Fibroblast of peridontal ligament (primary cell): ENCODE results near the gene MUC5AC.
A peak's percentile ranks its signal among the peaks of the same experiment; 100 is the strongest.

ENCODE experiments used
- DNase-seq: peaks from one replicate; pipeline ENCODE4 v3.0.0-alpha.2; 2010; ENCODE audit errors: extremely low read depth

MUC5AC gene

DNA sequence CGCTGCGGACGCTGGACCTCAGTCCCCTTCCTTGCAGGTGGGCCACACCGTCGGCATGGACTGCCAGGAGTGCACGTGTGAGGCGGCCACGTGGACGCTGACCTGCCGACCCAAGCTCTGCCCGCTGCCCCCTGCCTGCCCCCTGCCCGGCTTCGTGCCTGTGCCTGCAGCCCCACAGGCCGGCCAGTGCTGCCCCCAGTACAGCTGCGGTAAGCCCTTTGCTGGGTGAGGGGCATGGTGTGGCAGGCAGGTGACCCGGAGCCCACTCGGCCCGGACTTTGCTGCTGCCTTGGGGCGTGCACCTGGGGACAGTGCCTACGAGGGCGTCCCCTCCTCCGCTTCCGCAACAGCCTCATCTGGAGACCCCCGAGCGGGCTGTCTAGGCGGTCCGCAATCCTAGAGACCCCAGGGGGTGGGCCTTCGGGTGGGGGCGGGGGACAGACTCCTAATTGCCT is 39.7 kb downstream of the MUC5AC start:
- DNase-seq = no peak

DNA sequence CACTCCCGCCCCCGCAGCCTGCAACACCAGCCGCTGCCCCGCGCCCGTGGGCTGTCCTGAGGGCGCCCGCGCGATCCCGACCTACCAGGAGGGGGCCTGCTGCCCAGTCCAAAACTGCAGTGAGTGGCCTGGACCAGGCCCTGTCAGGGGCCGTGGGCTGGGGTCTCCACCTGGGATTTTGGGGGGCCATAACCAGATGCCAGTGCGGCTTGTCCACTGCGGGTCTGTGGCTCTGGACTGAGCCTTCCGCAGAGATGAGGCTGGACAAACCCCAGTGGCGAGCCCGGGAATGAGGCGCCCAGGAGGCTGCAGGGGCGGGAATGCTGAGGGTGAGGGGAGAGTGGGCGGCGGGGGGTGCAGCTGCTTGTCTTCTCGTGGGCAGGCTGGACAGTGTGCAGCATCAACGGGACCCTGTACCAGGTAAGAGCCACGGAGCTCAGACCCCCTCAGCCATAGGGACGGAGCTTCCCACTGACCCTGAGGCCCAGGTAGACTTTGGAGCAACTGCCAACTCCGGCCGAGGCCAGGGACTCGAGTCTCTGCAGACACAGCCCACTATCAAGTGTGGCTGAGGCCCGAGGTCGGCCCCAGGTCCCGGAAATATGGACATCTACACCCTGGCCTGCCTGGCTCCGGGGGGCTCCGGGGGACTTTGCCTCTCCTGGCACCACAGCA is 40.3 kb downstream of the MUC5AC start:
- DNase-seq = no peak

DNA sequence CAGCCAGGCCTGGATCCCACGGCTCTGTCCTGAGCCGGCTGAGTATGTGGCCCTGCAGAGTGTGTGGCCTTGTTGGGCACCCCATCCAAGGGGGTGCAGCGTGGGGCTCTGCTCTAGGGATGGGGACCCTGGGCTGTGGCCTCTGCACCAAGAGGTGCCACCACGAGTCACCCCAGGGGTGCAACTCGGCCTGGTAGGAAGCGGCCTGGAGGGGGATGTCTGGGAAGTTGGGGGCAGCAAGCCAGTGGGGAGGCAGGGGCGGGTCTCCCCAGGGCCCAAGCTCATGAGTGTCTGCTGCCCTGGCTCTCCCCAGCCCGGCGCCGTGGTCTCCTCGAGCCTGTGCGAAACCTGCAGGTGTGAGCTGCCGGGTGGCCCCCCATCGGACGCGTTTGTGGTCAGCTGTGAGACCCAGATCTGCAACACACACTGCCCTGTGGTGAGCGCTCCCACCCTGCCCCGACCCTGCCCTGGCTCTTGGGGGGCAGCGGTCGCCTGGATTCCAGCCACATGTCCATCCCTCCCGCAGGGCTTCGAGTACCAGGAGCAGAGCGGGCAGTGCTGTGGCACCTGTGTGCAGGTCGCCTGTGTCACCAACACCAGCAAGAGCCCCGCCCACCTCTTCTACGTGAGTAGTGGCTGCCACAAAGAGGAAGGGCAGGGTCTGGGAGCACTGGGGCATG is 40.9 kb downstream of the MUC5AC start:
- no peak for DNase-seq

DNA sequence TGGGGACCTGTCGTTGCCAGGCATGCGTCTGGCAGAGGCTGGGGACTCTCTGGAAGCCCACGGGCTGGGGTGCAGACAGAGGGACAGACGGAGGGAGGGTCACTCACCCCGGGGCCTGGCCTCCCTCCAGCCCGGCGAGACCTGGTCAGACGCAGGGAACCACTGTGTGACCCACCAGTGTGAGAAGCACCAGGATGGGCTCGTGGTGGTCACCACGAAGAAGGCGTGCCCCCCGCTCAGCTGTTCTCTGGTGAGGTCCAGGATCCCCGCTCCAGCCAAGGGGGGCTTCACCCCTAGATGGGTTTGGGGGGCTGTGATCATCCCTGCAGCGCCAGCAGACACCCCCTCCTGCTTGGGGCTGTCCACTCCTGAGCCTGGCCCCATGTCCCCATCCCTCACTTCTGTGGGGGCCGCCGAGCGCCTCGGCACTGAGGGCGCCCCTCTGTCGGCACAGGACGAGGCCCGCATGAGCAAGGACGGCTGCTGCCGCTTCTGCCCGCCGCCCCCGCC is 41.5 kb downstream of the MUC5AC start:
- no peak for DNase-seq

DNA sequence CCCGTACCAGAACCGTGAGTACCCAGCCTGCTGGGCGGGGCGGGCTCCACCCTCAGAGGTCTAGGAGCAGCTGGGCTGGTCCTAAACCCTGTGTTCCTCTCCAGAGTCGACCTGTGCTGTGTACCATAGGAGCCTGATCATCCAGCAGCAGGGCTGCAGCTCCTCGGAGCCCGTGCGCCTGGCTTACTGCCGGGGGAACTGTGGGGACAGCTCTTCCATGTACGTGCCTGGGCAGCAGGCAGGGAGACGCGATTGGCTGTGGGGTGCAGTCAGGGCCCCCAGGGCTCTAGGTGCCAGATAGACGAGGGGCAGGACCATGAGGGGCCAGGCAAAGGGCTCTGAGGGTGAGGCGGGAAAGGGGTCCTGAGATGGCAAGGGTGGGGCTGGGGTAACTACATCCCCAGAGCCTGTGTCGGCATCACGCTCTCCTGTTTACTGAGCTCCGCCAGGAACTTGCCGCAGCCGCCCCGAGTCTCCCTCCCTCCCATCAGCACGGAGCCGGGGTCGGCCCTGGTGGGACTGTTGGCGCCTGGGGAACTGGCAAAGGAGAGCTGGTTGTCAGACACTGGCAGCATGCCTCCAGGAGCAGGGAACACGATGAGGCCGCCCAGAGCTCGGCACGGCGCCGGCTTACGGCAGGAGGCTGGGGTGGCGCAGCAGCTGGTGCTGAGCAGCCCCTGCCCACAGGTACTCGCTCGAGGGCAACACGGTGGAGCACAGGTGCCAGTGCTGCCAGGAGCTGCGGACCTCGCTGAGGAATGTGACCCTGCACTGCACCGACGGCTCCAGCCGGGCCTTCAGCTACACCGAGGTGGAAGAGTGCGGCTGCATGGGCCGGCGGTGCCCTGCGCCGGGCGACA is 42.2 kb downstream of the MUC5AC start:
- no peak for DNase-seq

DNA sequence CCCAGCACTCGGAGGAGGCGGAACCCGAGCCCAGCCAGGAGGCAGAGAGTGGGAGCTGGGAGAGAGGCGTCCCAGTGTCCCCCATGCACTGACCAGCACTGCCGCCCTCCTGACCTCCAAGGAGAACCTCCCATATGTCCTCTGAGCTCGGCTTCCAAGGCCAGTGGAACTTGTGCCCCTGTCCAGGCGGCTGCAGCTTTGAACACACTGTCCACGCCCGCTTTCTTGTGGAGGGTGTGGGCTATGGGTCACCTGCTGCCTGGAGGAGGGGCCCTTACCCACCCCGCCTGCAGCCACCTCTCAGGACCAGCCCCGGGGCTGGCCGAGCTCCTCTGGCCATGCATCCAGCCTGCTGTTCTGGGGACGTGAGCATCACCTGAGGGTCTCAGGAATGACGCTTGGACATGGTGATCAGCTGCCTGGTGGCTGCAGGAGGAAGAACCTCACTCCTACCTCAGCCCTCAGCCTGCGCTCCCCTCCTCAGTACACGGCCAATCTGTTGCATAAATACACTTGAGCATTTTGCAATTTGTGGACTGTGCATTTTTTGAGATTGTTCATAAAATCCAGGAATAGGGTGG is 42.9 kb downstream of the MUC5AC start:
- no peak for DNase-seq

DNA sequence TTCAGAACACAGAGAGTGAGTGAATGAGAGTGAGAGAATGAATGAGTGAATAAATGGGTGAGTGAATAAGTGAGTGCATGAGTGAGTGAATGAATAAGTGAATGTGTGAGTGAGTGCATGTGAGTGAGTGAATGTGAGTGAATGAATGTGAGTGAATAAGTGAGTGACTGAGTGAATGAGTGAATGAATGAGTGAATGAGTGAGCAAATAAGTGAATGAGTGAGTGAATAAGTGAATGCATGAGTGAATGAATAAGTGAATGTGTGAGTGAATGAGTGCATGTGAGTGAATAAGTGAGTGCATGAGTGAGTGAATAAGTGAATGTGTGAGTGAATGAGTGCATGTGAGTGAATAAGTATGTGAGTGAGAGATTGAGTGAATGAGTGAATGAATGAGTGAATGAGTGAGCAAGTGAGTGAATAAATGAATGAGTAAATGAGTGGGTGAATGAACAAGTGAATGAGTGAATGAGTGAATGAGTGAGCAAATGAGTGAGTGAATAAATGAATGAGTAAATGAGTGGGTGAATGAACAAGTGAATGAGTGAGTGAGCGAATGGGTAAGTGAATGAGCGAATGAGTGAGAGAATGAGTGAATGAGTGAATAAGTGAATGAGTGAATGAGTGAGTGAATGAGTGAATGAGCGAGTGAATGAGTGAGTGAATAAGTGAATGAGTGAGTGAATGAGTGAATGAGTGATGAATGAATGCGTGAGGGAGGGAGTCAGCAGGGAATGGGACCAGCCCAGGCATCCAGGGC is 43.8 kb downstream of the MUC5AC start:
- DNase-seq = no peak

DNA sequence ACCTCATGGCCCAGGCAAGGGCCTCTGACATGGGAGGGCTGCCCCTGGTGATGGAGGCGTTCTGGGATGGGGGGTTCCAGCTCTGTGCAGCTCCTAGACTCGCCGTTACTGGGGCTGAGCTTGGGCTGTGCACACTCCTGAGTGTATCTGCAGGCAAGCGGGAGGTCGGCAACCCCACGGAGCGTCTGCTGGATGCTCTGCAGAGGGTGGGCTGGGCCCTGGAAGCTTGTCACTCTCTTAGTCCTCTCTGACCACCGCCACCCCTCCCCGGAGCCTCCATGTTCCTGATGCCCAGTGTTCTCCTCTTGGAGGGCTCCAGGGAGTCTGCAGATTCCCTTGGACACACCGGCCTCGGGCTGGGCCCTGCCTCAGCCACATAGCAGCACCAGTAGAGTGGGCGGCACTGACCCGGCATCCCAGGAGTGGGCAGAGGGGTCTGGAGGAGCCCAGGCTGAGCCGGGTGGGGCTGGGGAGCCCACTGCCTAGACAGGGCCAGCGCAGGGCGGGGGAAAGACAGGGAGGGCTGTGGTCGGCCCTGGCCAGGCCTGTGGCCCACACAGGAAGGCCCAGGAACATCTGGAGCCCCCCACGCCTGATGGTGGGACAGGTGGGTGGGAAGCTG is 44.5 kb downstream of the MUC5AC start:
- DNase-seq = no peak

DNA sequence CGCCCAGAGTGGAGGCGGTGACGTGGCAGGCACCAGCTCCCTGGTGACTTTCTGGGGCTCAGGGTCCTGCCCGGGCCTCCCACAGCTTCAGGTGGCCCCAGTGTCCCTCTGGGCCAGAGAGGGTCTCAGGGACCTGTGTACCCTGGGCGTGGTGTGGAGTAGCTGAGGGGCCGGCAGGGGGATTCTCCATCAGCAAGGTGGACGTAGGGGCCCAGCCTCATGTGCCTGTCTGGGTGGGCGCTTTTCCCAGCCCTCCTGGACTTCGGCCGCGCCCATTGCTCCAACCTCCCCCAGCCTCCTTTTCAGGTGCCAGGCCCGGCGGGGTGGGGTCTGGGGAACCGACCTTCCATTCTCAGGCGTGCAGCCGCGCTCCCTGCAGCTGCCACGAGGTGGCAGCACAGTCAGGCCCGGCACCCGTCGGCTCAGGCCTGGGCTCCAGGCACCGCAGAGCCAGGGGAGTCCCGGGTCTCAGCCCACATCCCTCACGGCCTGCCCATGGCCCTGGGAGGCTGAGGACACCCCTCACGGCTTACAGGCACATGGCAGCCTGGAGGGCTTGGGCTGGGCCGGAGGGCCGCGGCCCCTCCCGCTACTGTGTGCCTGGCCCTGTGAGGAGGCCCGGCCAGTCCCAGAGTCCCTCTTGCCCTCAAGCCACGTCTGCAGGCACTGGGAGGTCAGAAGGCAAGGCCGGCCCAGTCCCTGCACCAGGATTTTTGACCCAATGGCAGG is 45.2 kb downstream of the MUC5AC start:
- peak; percentile 8 for DNase-seq

DNA sequence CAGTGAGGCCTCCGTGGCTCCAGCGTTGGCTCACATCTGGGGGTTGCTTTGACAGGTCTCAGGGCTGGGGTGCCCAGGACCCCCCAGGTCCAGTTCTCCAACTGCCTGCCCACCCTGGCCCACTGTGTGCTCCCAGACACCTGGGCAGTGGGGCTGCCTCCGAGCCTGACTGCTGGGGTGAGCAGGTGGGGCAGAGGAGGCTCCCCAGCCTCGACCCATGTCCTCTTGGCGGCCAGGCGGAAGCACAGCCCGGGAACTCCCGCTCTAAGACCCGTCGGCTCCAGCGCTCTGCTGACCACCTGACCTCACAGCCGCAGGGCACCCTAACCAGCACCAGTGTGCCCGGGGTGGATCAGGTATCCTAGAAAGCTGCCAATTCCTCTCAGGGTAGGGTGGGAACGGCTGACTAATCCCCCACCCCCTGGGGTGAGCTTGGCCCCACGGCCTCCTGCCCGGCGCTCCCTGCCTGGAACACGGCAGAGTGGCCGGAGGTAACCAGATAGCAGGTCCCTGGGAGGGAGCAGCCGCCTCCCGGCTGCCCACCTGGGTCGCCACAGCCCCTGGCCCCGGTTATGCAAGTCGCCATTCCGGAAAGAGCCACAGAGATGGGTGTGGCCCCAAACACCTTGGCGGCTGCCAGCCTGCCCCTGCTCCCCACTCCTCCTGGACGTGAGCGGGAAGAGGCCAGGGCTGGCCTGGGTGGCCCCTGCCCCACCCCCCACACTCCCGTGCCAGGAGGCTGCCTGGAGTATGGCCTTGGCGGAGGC is 45.9 kb downstream of the MUC5AC start:
- DNase-seq = no peak

DNA sequence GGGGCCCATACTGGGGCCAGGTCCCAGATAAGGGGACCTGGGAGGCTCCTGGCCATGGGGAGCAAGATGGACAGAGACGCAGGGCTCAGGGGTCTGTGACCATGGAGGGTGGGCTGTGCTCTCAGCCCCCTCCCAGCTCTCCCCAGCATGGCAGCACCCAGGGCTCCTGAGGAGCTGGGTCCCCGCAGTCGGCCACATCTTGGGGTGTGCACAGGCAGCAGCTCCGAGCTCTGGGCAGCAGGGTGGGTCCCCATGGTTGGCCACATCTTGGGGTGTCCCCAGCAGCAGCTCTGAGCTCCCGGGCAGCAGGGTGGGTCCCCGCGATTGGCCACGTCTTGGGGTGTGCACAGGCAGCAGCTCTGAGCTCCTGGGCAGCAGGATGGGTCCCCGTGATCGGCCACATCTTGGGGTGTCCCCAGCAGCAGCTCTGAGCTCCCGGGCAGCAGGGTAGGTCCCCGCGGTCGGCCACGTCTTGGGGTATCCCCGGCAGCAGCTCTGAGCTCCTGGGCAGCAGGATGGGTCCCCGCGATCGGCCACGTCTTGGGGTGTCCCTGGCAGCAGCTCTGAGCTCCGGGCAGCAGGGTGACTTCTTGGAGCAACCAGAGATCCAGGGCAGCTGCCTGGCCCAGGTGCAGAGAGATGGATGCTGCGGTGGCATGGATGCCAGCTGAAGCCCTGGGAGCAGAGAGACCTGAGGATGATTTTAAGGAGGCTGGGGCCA is 46.8 kb downstream of the MUC5AC start:
- DNase-seq = no peak

DNA sequence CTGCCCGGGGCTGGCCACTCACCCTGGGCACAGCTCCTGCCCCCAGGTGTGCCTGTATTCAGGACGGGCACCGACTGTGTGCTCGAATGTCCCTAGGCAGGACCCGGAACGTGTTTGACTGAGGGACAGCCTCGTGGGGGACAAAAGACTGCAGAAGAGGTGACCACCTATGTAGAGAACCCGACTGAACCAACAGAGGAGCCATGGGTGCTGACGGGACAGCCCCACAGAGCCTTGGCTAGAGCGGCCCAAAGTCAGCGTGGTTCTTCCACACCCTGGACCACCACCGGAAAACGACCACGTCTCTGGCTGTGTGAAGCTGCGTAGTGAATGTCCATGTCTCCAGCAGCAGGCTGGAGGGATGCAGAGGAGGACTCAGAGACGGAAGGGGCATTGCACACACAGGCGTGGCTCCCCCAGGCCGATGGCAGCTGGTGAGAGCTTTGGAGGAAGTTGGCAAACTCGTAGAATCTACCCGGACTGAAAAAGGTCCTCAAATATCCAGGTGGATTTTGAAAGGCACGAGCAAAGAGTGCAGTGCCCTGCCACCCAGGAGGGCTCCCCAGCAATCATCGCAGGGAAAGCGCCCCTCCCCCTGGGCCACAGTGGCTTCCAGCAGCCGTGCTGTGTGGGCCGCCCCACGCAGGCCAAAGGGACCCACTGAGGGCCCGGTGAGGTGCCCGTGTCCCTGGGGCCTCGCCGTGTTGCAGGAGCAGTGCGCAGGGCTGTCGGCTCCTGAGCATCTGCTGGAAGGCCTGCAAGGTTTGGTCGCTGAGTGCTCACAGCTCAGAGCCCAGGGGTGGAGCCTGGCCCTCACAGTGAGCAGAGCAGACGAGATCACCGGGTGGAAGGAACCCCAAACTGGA is 47.6 kb downstream of the MUC5AC start:
- DNase-seq = no peak

DNA sequence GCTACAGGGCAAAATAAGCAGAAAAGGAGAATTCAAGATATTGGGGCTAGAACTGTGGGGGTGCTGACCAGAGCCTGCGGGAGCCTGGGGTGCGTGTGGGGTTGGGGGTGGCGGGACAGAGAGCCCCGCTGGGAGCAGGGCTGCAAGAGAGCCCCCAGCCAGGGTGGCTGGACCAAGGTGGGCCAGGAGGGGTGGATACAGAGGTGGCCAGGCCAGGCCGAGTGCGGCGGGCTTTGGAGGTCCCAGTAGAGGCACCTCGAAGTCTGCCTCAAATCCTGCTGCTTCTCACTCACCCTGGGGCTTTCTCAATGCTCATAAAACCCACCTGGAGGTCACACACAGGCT is 48.2 kb downstream of the MUC5AC start:
- DNase-seq = no peak

DNA sequence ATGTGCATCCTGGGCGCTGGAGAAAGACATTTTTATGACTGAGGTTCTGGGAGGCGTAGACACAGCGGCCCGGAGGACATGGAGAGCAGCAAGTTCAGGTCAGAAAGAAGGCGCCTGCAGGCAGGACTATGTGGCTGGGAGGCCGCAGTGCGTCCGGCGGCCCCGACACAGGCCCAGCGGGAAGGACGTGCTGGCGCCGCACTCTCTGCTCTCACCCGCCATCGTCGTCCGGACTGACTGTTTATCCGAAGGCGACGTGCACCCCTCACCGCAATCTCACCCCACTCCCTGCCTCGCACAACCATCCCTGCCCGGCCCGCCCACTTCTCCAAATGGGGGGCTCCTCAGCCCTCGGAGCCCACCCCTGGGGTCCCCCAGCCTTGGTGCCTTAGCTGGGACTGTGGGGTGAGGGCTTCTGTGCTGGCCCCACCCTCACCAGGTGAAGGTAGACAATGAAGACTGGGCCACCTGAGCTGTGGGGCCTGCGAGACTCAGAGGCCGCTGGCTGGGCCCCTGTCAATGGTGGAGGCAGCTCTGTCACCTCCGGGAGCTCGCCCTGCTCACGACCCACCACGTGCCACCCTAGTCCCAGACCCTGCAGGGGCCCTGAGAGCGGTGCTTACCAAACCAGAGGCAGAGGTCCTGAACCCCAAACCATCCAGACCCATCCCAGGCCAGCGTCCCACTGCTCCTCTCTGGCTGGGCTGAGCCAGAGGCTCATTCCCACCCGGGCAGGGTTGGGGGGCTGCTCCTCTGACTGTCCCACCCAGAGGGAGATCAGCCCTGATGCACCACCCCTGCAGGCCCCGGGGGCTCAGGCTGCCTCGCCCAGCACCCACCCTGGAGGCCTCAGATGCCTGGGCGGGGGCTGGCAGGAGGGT is 48.9 kb downstream of the MUC5AC start:
- no peak for DNase-seq

DNA sequence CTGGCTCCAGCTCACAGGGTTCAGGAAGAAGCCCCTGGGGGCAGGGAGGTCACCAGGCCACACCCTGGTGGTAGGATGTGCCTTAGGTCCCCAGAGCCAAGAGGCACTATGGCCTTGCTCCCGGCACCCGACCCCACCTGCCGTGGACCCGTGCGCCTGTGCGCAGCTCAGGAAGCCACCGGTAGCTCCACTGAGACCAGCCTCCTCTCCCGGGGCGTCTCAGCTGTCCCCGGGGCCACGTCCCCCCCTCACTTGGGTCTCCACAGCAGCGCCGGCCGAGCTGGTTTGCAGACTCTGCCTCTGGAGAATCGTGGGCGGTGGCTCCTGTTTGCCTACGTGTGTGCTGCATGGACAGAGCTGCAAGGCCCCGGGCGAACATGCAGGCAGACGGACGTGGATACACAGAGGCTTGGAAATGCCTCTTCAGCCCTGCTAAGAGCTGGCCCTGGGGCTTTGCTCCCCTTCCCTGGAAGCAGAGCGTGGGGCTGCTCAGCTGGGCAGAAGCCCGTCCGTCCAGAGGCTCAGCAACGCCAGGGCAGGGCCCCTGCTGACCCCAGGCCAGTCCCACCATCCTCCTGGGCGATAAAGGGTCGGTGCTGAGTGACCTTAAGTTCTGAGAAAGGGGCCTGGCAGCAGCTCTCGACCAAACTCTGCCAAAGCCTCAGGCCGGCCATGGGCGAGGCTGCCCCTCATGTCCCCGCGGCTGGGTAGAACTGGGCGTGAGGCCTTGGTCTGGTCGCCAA is 49.8 kb downstream of the MUC5AC start:
- DNase-seq = no peak

DNA sequence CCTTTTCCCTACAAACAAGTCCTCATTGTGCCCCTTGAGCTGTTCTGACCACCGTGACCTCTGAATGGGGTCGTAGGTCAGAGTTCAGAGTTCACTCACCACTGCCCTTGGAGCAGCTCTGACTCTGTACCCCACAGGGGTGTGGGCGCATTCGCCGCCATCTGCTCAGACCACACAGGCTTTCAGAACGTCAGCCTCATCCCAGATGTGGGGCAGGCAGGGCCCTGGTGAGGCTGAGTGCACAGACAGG is 50.3 kb downstream of the MUC5AC start:
- no peak for DNase-seq
